ENCODE results near the gene TAF8. TPM values are rescaled to one million over a fixed set of nuclear protein-coding genes. Genes with fewer than 3 reads are reported as not detected.

TAF8 gene
- total RNA-seq, 1 experiment from 2014 or later = 22.5 TPM

DNA sequence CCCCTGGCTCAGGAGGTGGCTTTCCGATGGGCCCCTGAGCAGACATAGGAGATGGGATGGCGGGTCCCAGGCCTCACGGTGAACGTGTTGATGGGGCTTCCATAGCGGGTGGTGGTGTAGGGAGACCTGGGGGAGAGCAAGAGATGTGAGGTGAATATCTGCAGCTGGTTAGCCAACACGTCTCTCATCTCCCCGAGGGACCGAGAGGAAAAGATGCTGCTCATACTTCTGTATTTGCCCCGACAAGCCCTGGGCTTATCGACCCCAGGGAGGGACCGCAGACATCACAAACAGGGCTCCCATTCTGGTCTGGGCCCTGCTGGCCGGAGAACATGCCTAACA, 53.4 kb downstream of the TAF8 start:
- Histone ChIP-seq H3K4me1 (ENCODE audit: insufficient read depth, low read length, poor library complexity, severe bottlenecking) (no peaks in the 10 kb centered on the region), H3K27ac (ENCODE audit: low read depth, low read length, poor library complexity, severe bottlenecking) (no peak overlapping the region), H3K9me3 (ENCODE audit: low read depth, low read length, poor library complexity, severe bottlenecking) (no peaks in the 10 kb centered on the region), H3K27me3 (replicated peaks; ENCODE audit: insufficient read depth, low read depth, low read length, poor library complexity) (no peaks in the 10 kb centered on the region), H3K4me3 (ENCODE audit: low read depth, low read length, poor library complexity, severe bottlenecking) (peak overlapping the region; percentile 52), H3K36me3 (ENCODE audit: insufficient read depth, low read length, poor library complexity, severe bottlenecking) (no peaks in the 10 kb centered on the region)
- ChIA-PET POLR2A (ENCODE audit: low non-redundant PET) (no interaction called here), CTCF (no interaction called here)
- BruUV-seq (replicated peaks) = no TSS peak
- TF ChIP-seq, protein P1, sequence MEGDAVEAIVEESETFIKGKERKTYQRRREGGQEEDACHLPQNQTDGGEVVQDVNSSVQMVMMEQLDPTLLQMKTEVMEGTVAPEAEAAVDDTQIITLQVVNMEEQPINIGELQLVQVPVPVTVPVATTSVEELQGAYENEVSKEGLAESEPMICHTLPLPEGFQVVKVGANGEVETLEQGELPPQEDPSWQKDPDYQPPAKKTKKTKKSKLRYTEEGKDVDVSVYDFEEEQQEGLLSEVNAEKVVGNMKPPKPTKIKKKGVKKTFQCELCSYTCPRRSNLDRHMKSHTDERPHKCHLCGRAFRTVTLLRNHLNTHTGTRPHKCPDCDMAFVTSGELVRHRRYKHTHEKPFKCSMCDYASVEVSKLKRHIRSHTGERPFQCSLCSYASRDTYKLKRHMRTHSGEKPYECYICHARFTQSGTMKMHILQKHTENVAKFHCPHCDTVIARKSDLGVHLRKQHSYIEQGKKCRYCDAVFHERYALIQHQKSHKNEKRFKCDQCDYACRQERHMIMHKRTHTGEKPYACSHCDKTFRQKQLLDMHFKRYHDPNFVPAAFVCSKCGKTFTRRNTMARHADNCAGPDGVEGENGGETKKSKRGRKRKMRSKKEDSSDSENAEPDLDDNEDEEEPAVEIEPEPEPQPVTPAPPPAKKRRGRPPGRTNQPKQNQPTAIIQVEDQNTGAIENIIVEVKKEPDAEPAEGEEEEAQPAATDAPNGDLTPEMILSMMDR (conservative IDR thresholded peaks at IDR 0.05; ENCODE audit: low read depth, low read length) = no peak
- TF ChIP-seq EZH2 (IDR thresholded peaks at IDR 0.05; ENCODE audit: borderline replicate concordance, low read depth, low read length, poor library complexity, severe bottlenecking) = no peak
- intact Hi-C loops (cut with micrococcal nuclease; ENCODE audit: unreplicated experiment) = no loop called here
- DNase-seq (ENCODE audit: low spot score) = no peak

DNA sequence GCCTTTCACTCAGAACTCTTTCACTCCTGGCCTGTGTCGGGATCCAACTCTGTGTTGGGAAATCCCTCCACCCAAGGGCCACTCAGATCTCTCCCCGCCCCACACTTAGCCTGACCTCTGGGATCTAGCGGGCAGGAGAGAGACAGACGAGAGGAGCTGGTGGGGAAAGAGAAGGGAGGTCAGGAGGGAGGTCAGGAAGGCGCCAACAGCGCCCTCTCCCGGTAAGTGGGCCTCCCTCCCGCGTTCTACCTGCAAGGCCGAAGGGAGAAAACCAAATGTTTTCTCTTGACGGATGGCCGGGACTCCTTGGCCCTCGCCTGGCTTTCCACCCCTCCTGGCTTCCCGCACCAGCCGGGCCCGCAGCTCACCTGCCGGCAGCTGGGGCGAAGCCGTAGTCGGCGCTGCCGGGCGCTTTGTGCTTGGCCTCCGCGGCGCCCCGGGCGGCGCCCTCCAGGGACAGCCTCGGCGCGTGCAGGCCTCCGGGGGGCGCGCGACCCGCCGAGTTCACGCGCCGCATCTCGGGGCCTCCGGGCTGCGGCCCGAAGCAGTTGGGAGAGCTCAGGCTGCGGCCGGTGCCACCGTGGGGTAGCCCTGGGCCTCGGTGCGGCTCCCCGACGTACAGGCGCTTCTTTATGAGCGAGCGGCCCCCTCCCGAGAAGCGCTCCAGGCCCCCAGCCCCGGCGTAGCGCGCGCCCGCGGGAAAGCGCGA, 53.9 kb downstream of the TAF8 start:
- Histone ChIP-seq H3K27ac (ENCODE audit: low read depth, low read length, poor library complexity, severe bottlenecking) (peak overlapping the region; percentile 43), H3K4me1 (ENCODE audit: insufficient read depth, low read length, poor library complexity, severe bottlenecking) (no peaks in the 10 kb centered on the region), H3K4me3 (ENCODE audit: low read depth, low read length, poor library complexity, severe bottlenecking) (peak overlapping the region; percentile 52), H3K27me3 (replicated peaks; ENCODE audit: insufficient read depth, low read depth, low read length, poor library complexity) (no peaks in the 10 kb centered on the region), H3K9me3 (ENCODE audit: low read depth, low read length, poor library complexity, severe bottlenecking) (no peaks in the 10 kb centered on the region), H3K36me3 (ENCODE audit: insufficient read depth, low read length, poor library complexity, severe bottlenecking) (no peaks in the 10 kb centered on the region)
- CTCF ChIA-PET = interaction anchor here (0.8 kb wide), 1 partner anchor 110 kb away, joined by 3 read pairs; no protein-coding TSS in a partner anchor
- TF ChIP-seq EZH2 (IDR thresholded peaks at IDR 0.05; ENCODE audit: borderline replicate concordance, low read depth, low read length, poor library complexity, severe bottlenecking) = no peak
- TF ChIP-seq, protein P1 (conservative IDR thresholded peaks at IDR 0.05; ENCODE audit: low read depth, low read length) = peak; percentile 86
- no TSS peak for BruUV-seq (replicated peaks)
- POLR2A ChIA-PET (ENCODE audit: low non-redundant PET) = no interaction called here
- intact Hi-C loops (cut with micrococcal nuclease; ENCODE audit: unreplicated experiment) = no loop called here
- DNase-seq (ENCODE audit: low spot score) = peak; percentile 66

DNA sequence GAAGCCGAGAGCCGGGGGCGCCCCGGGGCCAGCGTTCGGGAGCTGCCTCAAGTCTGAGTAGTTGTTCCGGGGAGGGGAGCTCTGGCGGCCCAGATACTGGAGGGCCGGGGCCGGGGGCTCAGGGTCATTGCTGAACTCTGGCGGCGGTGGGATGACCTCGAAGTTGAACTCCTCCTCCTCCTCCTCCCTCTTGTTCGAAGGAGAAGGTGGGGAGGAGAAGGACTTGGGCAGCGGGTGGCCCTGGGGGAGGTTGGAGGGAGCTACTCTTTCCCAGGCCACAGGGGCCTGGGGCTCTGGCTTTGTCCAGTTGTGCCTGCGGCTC, 54.4 kb downstream of the TAF8 start:
- TF ChIP-seq, protein P1 (conservative IDR thresholded peaks at IDR 0.05; ENCODE audit: low read depth, low read length) = no peak
- no peak for TF ChIP-seq EZH2 (IDR thresholded peaks at IDR 0.05; ENCODE audit: borderline replicate concordance, low read depth, low read length, poor library complexity, severe bottlenecking)
- H3K27me3 ChIP-seq (replicated peaks; ENCODE audit: insufficient read depth, low read depth, low read length, poor library complexity) = no peaks in the 10 kb centered on the region
- intact Hi-C loops (cut with micrococcal nuclease; ENCODE audit: unreplicated experiment) = no loop called here
- H3K36me3 ChIP-seq (ENCODE audit: insufficient read depth, low read length, poor library complexity, severe bottlenecking) = no peaks in the 10 kb centered on the region
- peak overlapping the region; percentile 52 for H3K4me3 ChIP-seq (ENCODE audit: low read depth, low read length, poor library complexity, severe bottlenecking)
- POLR2A ChIA-PET (ENCODE audit: low non-redundant PET) = no interaction called here
- H3K4me1 ChIP-seq (ENCODE audit: insufficient read depth, low read length, poor library complexity, severe bottlenecking) = no peaks in the 10 kb centered on the region
- H3K27ac ChIP-seq (ENCODE audit: low read depth, low read length, poor library complexity, severe bottlenecking) = peak overlapping the region; percentile 43
- no TSS peak for BruUV-seq (replicated peaks)
- no peak for DNase-seq (ENCODE audit: low spot score)
- no peaks in the 10 kb centered on the region for H3K9me3 ChIP-seq (ENCODE audit: low read depth, low read length, poor library complexity, severe bottlenecking)
- CTCF ChIA-PET = interaction anchor here (0.6 to 0.8 kb wide), 2 partner anchors 110 to 185 kb away, joined by 3 to 5 read pairs; no protein-coding TSS in a partner anchor
